IMR-90 (cell line): ENCODE results near the gene GTF2H4. TPM values are rescaled to one million over a fixed set of nuclear protein-coding genes. Genes with fewer than 3 reads are reported as not detected.

Experiments used
- ATAC-seq: fragments of 200-7000 bp; cut with Tn5 transposase; 2 replicates; pipeline ENCODE4 v1.9.1; 2020; ENCODE audit warnings: low read depth, mild to moderate bottlenecking, moderate library complexity
- BruUV-seq: library from RNA; stranded (reverse); fragments of 400-500 nt; replicated peaks from 2 replicates; lab custom pipeline; 2021; lab: Mats Ljungman, UMichigan
- CTCF ChIA-PET: fragments of 300-600 bp; formaldehyde crosslinking; extraction: SDS; loops from one replicate; lab custom pipeline; 2021; ENCODE audit warnings: antibody characterized with exemption; lab: Yijun Ruan, JAX
- POLR2A ChIA-PET: fragments of 300-600 bp; sonication (Branson Sonifier 250); formaldehyde crosslinking; loops from one replicate; lab custom pipeline; 2022; ENCODE audit warnings: antibody characterized with exemption; ENCODE audit not compliant: unreplicated experiment; lab: Charles Lee
- DNase-seq: peaks from one replicate; pipeline ENCODE4 v3.0.0; 2013
- H2AFZ ChIP-seq: replicated peaks from 2 replicates; pipeline ENCODE3; 2013; ENCODE audit warnings: low read length, mild to moderate bottlenecking; ENCODE audit not compliant: poor library complexity
- H2AK5ac ChIP-seq: 2 replicates; pipeline ENCODE4 v1.6.1; 2013; ENCODE audit warnings: low read depth, low read length, inconsistent platforms
- H2AK9ac ChIP-seq: replicated peaks from 2 replicates; pipeline ENCODE3; 2013; ENCODE audit warnings: mild to moderate bottlenecking, low read depth, low read length, moderate library complexity; ENCODE audit not compliant: poor library complexity
- H2BK120ac ChIP-seq: 2 replicates; pipeline ENCODE4 v1.6.1; 2013; ENCODE audit warnings: low read depth, low read length, inconsistent platforms
- H2BK15ac ChIP-seq: 3 replicates; pipeline ENCODE4 v1.6.1; 2013; ENCODE audit warnings: low read depth, low read length, inconsistent platforms
- H2BK20ac ChIP-seq: 2 replicates; pipeline ENCODE4 v1.6.1; 2013; ENCODE audit warnings: low read depth, mild to moderate bottlenecking, inconsistent platforms, low read length, moderate library complexity
- H2BK5ac ChIP-seq: 2 replicates; pipeline ENCODE4 v1.6.1; 2013; ENCODE audit warnings: mild to moderate bottlenecking, low read depth, low read length, inconsistent platforms; ENCODE audit not compliant: poor library complexity, severe bottlenecking
- H3K14ac ChIP-seq: replicated peaks from 2 replicates; pipeline ENCODE4 v1.6.1; 2013; ENCODE audit warnings: low read depth, low read length, inconsistent platforms
- H3K18ac ChIP-seq: 2 replicates; pipeline ENCODE4 v1.6.1; 2013; ENCODE audit warnings: low read depth, low read length, control low read depth
- H3K23ac ChIP-seq: 2 replicates; pipeline ENCODE4 v1.6.1; 2013; ENCODE audit warnings: low read depth, low read length, inconsistent platforms
- H3K27ac ChIP-seq: 2 replicates; pipeline ENCODE4 v1.5.1; 2013; ENCODE audit warnings: mild to moderate bottlenecking, control low read depth, low read length; ENCODE audit not compliant: insufficient read depth
- H3K27me3 ChIP-seq: 2 replicates; pipeline ENCODE4 v1.6.1; 2013; ENCODE audit warnings: low read length; ENCODE audit not compliant: control insufficient read depth, insufficient read depth
- H3K36me3 ChIP-seq: 2 replicates; pipeline ENCODE4 v1.6.1; 2013; ENCODE audit warnings: low read length, mixed read lengths; ENCODE audit not compliant: control insufficient read depth, insufficient read depth
- H3K4ac ChIP-seq: 2 replicates; pipeline ENCODE4 v1.6.1; 2013; ENCODE audit warnings: low read depth, low read length, inconsistent platforms
- H3K4me1 ChIP-seq: 2 replicates; pipeline ENCODE4 v1.6.1; 2013; ENCODE audit warnings: low read length, mixed read lengths; ENCODE audit not compliant: control insufficient read depth, insufficient read depth
- H3K4me2 ChIP-seq: 2 replicates; pipeline ENCODE4 v1.6.1; 2013; ENCODE audit warnings: low read depth, mild to moderate bottlenecking, control low read depth, low read length, moderate library complexity
- H3K4me3 ChIP-seq: 2 replicates; pipeline ENCODE4 v1.5.1; 2013; ENCODE audit warnings: low read depth, mild to moderate bottlenecking, control low read depth, low read length, moderate library complexity; ENCODE audit not compliant: insufficient read depth
- H3K56ac ChIP-seq: 2 replicates; pipeline ENCODE4 v1.6.1; 2013; ENCODE audit warnings: low read length, inconsistent platforms; ENCODE audit not compliant: insufficient read depth; ENCODE audit errors: extremely low read depth
- H3K79me1 ChIP-seq, 2 experiments: 2 replicates each; pipeline ENCODE4 v1.6.1; 2013; ENCODE audit warnings: low read length in 2 of 2, inconsistent platforms in 1 of 2, low read depth in 1 of 2
- H3K9ac ChIP-seq: 2 replicates; pipeline ENCODE4 v1.6.1; 2013; ENCODE audit warnings: low read depth, low read length, control low read depth
- H3K9me1 ChIP-seq: 2 replicates; pipeline ENCODE4 v1.6.1; 2013; ENCODE audit warnings: low read length, inconsistent platforms; ENCODE audit not compliant: insufficient read depth
- H3K9me3 ChIP-seq: 2 replicates; pipeline ENCODE4 v1.6.1; 2013; ENCODE audit warnings: low read length; ENCODE audit not compliant: control insufficient read depth, insufficient read depth
- H4K20me1 ChIP-seq: 2 replicates; pipeline ENCODE4 v1.6.1; 2013; ENCODE audit warnings: low read length, inconsistent platforms; ENCODE audit not compliant: insufficient read depth
- H4K5ac ChIP-seq: 2 replicates; pipeline ENCODE4 v1.6.1; 2013; ENCODE audit warnings: mild to moderate bottlenecking, low read depth, low read length, control low read depth
- H4K8ac ChIP-seq, 2 experiments: 2 replicates each; pipeline ENCODE4 v1.6.1; 2013; ENCODE audit warnings: low read depth in 2 of 2, low read length in 2 of 2, control low read depth in 1 of 2, inconsistent platforms in 1 of 2
- H4K91ac ChIP-seq: 2 replicates; pipeline ENCODE4 v1.6.1; 2013; ENCODE audit warnings: low read depth, low read length, inconsistent platforms; ENCODE audit not compliant: insufficient read depth
- BHLHE40 ChIP-seq: fragments of 150-350 bp; IDR thresholded peaks from 2 replicates; pipeline ENCODE4 v1.6.1; 2016; ENCODE audit warnings: mild to moderate bottlenecking, low read depth, low read length
- CEBPB ChIP-seq: IDR thresholded peaks from 2 replicates; pipeline ENCODE4 v1.6.1; 2012; ENCODE audit warnings: low read depth, low read length, improper control_type of control experiment
- CHD1 ChIP-seq: IDR thresholded peaks from 2 replicates; pipeline ENCODE4 v1.6.1; 2012; ENCODE audit warnings: low read depth, low read length, improper control_type of control experiment
- CTCF ChIP-seq: conservative IDR thresholded peaks from 2 replicates; pipeline ENCODE4 v1.5.1; 2012; ENCODE audit warnings: mild to moderate bottlenecking, low read depth, low read length, improper control_type of control experiment
- FOS ChIP-seq: fragments of 150-350 bp; IDR thresholded peaks from 2 replicates; pipeline ENCODE4 v1.6.1; 2016; ENCODE audit warnings: low read depth, low read length
- MAZ ChIP-seq: IDR thresholded peaks from 2 replicates; pipeline ENCODE4 v1.6.1; 2012; ENCODE audit warnings: low read depth, mild to moderate bottlenecking, low read length, improper control_type of control experiment, moderate library complexity, borderline replicate concordance
- MXI1 ChIP-seq: IDR thresholded peaks from 2 replicates; pipeline ENCODE4 v1.6.1; 2012; ENCODE audit warnings: low read depth, mild to moderate bottlenecking, low read length, moderate library complexity, borderline replicate concordance
- NFE2L2 ChIP-seq: fragments of 150-350 bp; IDR thresholded peaks from 2 replicates; pipeline ENCODE4 v1.6.1; 2016; ENCODE audit warnings: low read depth, mild to moderate bottlenecking, low read length
- POLR2A ChIP-seq: IDR thresholded peaks from 2 replicates; pipeline ENCODE4 v1.6.1; 2012; ENCODE audit warnings: mild to moderate bottlenecking, low read depth, low read length
- RAD21 ChIP-seq: IDR thresholded peaks from 2 replicates; pipeline ENCODE4 v1.6.1; 2012; ENCODE audit warnings: low read length, improper control_type of control experiment
- RCOR1 ChIP-seq: IDR thresholded peaks from 2 replicates; pipeline ENCODE4 v1.6.1; 2012; ENCODE audit warnings: mild to moderate bottlenecking, low read length, improper control_type of control experiment; ENCODE audit not compliant: insufficient replicate concordance
- RFX5 ChIP-seq: IDR thresholded peaks from 2 replicates; pipeline ENCODE4 v1.8.0; 2012; ENCODE audit warnings: low read depth, mild to moderate bottlenecking, low read length, moderate library complexity
- SMC3 ChIP-seq: fragments of 150-350 bp; IDR thresholded peaks from 2 replicates; pipeline ENCODE4 v1.6.1; 2016; ENCODE audit warnings: low read depth, mild to moderate bottlenecking, antibody characterized with exemption, low read length, moderate library complexity
- USF2 ChIP-seq: fragments of 150-350 bp; IDR thresholded peaks from 2 replicates; pipeline ENCODE4 v1.6.1; 2017; ENCODE audit warnings: mild to moderate bottlenecking, antibody characterized with exemption, low read length, low read depth
- WGBS, 2 experiments: methylation state at CpG; one replicate each; pipeline versions ENCODE4 v1.1.5 to v1.1.7; 2013; ENCODE audit warnings: missing lambda C conversion rate in 2 of 2; ENCODE audit not compliant: insufficient read length in 1 of 2; ENCODE audit errors: extremely low coverage in 2 of 2; 5-methylcytosine and 5-hydroxymethylcytosine counted together
- dilution Hi-C: fragments of 300-500 bp; cut with HindIII; formaldehyde crosslinking; loops from one replicate; pipeline ENCODE4 v1.14.3; 2018; ENCODE audit warnings: low sequenced_read_pairs; ENCODE audit not compliant: unreplicated experiment
- in situ Hi-C: fragments of 300-500 bp; cut with MboI; formaldehyde crosslinking; loops from 3 replicates; pipeline ENCODE4 v1.14.3; 2019; ENCODE audit warnings: low sequenced_read_pairs, inconsistent platforms, mixed read lengths
- intact Hi-C: fragments of 100-400 bp; cut with micrococcal nuclease; formaldehyde crosslinking; loops from 2 replicates; pipeline ENCODE4 v1.10.0; 2022
- polyA plus RNA-seq, 3 experiments: library from polyadenylated mRNA; depleted of rRNA; stranded (reverse); fragments of >200 nt; gene quantifications; 2 replicates each; pipeline ENCODE4 v1.2.3, GENCODE V29; 2012; ENCODE audit warnings: low replicate concordance in 1 of 3
- total RNA-seq: library from RNA; depleted of rRNA; stranded (reverse); fragments of >200 nt; gene quantifications from 2 replicates; pipeline ENCODE4 v1.2.3, GENCODE V29; 2012
- TF ChIP-seq, protein P1 (sequence below): fragments of 150-350 bp; IDR thresholded peaks from 2 replicates; pipeline ENCODE4 v1.6.1; 2016; ENCODE audit warnings: low read depth, mild to moderate bottlenecking, low read length, moderate library complexity, borderline replicate concordance

Gene GTF2H4
- total and polyA plus RNA-seq, 2 of the 4 experiments (the other 2 are of a cell fraction): 13.4 to 30.8 TPM

DNA sequence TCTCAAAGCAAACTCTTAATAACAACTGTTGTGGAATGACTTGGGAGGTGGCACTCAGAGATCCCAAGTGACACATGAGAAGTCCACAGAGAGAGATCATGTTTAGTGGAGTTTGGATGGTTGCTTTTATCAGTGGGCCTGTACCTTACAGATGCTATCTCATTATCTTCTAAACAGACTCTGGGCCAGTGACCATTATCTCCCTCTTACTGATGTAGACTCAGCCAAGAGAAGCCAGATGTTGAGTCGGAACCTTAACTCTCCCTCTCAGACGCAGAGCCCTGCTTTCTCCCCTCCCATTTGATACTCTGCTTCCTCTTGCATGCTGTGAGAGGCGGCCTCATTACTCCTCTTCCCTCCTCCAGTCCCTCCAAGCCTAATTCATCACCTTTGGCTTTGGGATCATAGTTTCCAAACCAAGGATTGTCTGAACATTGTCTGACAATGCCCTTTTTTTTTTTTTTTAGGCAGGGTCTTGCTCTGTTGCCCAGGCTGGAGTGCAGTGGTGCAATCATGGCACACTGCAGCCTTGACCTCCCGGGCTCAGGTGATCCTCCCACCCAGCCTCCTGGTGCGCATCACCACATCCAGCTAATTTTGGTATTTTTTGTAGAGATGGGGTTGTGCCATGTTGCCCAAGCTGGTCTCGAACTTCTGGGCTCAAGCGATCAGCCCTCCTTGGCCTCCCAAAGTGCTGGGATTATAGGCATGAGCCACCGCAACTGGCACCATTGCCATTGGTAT, 28.2 kb upstream of the GTF2H4 start:
- H3K23ac ChIP-seq: no peak overlapping the region
- no peak overlapping the region for H2BK5ac ChIP-seq
- H2AK9ac ChIP-seq: no peak overlapping the region
- H3K4me2 ChIP-seq: no peak overlapping the region
- no peak overlapping the region for H3K4ac ChIP-seq
- H3K36me3 ChIP-seq: no peaks in the 10 kb centered on the region
- H3K56ac ChIP-seq: no peak overlapping the region
- DNase-seq (no peak), ATAC-seq (no peak)
- no peak overlapping the region for H2BK120ac ChIP-seq
- in situ Hi-C loops (loop anchor here (5.0 kb wide), 2 partner anchors 138 to 203 kb away; partner anchors contain the start of genes FLOT1 and IER3), intact Hi-C loops (no loop called here), dilution Hi-C loops (no loop called here)
- no peak overlapping the region for H2AFZ ChIP-seq
- peaks cover 6% of the 10 kb centered on the region for H3K9me1 ChIP-seq
- 92% methylated on average over 3 of the region's 8 CpGs; no CpG with 5 or more reads in 1 of the 2 experiments for WGBS, 2 experiments
- H3K4me1 ChIP-seq: peaks cover 25% of the 10 kb centered on the region
- H2BK20ac ChIP-seq: no peak overlapping the region
- H3K27ac ChIP-seq: no peak overlapping the region
- ChIA-PET POLR2A (no interaction called here), CTCF (no interaction called here)
- no peak overlapping the region for H4K5ac ChIP-seq
- no peak overlapping the region for H4K8ac ChIP-seq
- peaks cover 2 to 6% of the 10 kb centered on the region in 2 experiments; a peak in 3 of 4 replicates for H3K79me1 ChIP-seq
- no peak overlapping the region for H3K4me3 ChIP-seq
- no peak overlapping the region for H3K18ac ChIP-seq
- H3K14ac ChIP-seq: no peak overlapping the region
- H4K20me1 ChIP-seq: no peaks in the 10 kb centered on the region
- no peak overlapping the region for H2BK15ac ChIP-seq
- peak overlapping the region; percentile 27; the same call in 1 of the 2 replicates for H2AK5ac ChIP-seq
- H3K9ac ChIP-seq: no peak overlapping the region
- no peaks in the 10 kb centered on the region for H3K27me3 ChIP-seq
- no peaks in the 10 kb centered on the region for H3K9me3 ChIP-seq
- BruUV-seq: no TSS peak
- no peak overlapping the region for H4K91ac ChIP-seq
- no peak for TF ChIP-seq POLR2A
- TF ChIP-seq RAD21: no peak
- TF ChIP-seq CTCF: no peak
- TF ChIP-seq, protein P1, sequence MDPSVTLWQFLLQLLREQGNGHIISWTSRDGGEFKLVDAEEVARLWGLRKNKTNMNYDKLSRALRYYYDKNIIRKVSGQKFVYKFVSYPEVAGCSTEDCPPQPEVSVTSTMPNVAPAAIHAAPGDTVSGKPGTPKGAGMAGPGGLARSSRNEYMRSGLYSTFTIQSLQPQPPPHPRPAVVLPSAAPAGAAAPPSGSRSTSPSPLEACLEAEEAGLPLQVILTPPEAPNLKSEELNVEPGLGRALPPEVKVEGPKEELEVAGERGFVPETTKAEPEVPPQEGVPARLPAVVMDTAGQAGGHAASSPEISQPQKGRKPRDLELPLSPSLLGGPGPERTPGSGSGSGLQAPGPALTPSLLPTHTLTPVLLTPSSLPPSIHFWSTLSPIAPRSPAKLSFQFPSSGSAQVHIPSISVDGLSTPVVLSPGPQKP: no peak
- TF ChIP-seq MXI1: no peak
- TF ChIP-seq RCOR1: no peak
- no peak for TF ChIP-seq BHLHE40
- TF ChIP-seq FOS: no peak
- TF ChIP-seq USF2: no peak
- TF ChIP-seq CEBPB: no peak
- no peak for TF ChIP-seq SMC3
- no peak for TF ChIP-seq RFX5
- no peak for TF ChIP-seq NFE2L2
- TF ChIP-seq CHD1: no peak
- no peak for TF ChIP-seq MAZ
